Trophoblast cell (in vitro differentiated cells and primary cell): ENCODE data around the gene FGL2.
"Not testable (repeated sequence)": the region's sequence is repeated elsewhere in the genome, so short reads cannot be mapped to it uniquely, and the experiment has no call there.

Experiments used
- DNase-seq, 2 donors: peaks; one replicate each; pipeline ENCODE4 v3.0.0-alpha.2; 2016
- H2AFZ ChIP-seq: 2 replicates; pipeline ENCODE4 v1.6.1; 2013; ENCODE audit warnings: low read length, moderate library complexity, mild to moderate bottlenecking; ENCODE audit not compliant: insufficient read depth, poor library complexity
- H2AK5ac ChIP-seq: 2 replicates; pipeline ENCODE4 v1.6.1; 2013; ENCODE audit warnings: mild to moderate bottlenecking, low read length
- H2BK120ac ChIP-seq: 2 replicates; pipeline ENCODE4 v1.6.1; 2013; ENCODE audit warnings: low read length, mild to moderate bottlenecking, moderate library complexity; ENCODE audit not compliant: insufficient read depth, poor library complexity
- H2BK12ac ChIP-seq: 2 replicates; pipeline ENCODE4 v1.6.1; 2013; ENCODE audit warnings: mild to moderate bottlenecking, low read length, moderate library complexity
- H2BK5ac ChIP-seq: 2 replicates; pipeline ENCODE4 v1.6.1; 2013; ENCODE audit warnings: low read length, low read depth, moderate library complexity, mild to moderate bottlenecking; ENCODE audit not compliant: poor library complexity
- H3K14ac ChIP-seq: 2 replicates; pipeline ENCODE4 v1.6.1; 2013; ENCODE audit warnings: mild to moderate bottlenecking, low read length
- H3K18ac ChIP-seq: 2 replicates; pipeline ENCODE4 v1.6.1; 2013; ENCODE audit warnings: mild to moderate bottlenecking, low read length
- H3K23ac ChIP-seq: 2 replicates; pipeline ENCODE4 v1.6.1; 2013; ENCODE audit warnings: low read length
- H3K27ac ChIP-seq: 2 replicates; pipeline ENCODE4 v1.5.1; 2013; ENCODE audit warnings: low read depth, mild to moderate bottlenecking, inconsistent platforms, low read length, moderate library complexity
- H3K27me3 ChIP-seq: 2 replicates; pipeline ENCODE4 v1.6.1; 2013; ENCODE audit warnings: inconsistent platforms, mild to moderate bottlenecking, low read length, moderate library complexity; ENCODE audit not compliant: insufficient read depth
- H3K36me3 ChIP-seq, 2 experiments: 1 replicate in 1 of 2; 2 replicates in 1 of 2; pipeline ENCODE4 v1.6.1; 2013; ENCODE audit warnings: low read length in 2 of 2, mild to moderate bottlenecking in 2 of 2, moderate library complexity in 1 of 2; ENCODE audit not compliant: insufficient read depth in 2 of 2, control insufficient read depth in 1 of 2
- H3K4ac ChIP-seq: 2 replicates; pipeline ENCODE4 v1.6.1; 2013; ENCODE audit warnings: low read depth, mild to moderate bottlenecking, low read length, moderate library complexity
- H3K4me1 ChIP-seq, 2 experiments: 1 replicate in 1 of 2; 2 replicates in 1 of 2; pipeline ENCODE4 v1.6.1; 2013; ENCODE audit warnings: low read length in 2 of 2, mild to moderate bottlenecking in 2 of 2, moderate library complexity in 1 of 2; ENCODE audit not compliant: insufficient read depth in 2 of 2, control insufficient read depth in 1 of 2
- H3K4me2 ChIP-seq: 2 replicates; pipeline ENCODE4 v1.6.1; 2013; ENCODE audit warnings: inconsistent platforms, mild to moderate bottlenecking, low read length, moderate library complexity
- H3K4me3 ChIP-seq: 2 replicates; pipeline ENCODE4 v1.5.1; 2013; ENCODE audit warnings: mild to moderate bottlenecking, low read depth, low read length, inconsistent platforms
- H3K79me1 ChIP-seq: one replicate; pipeline ENCODE4 v1.6.1; 2013; ENCODE audit warnings: low read length
- H3K79me2 ChIP-seq: 2 replicates; pipeline ENCODE4 v1.6.1; 2013; ENCODE audit warnings: low read length, mild to moderate bottlenecking; ENCODE audit not compliant: control insufficient read depth, insufficient read depth, poor library complexity
- H3K9ac ChIP-seq: 2 replicates; pipeline ENCODE4 v1.6.1; 2013; ENCODE audit warnings: mild to moderate bottlenecking, low read length
- H3K9me3 ChIP-seq: 2 replicates; pipeline ENCODE4 v1.6.1; 2013; ENCODE audit warnings: low read depth, mild to moderate bottlenecking, control low read depth, inconsistent platforms, low read length; ENCODE audit not compliant: insufficient read depth
- H4K12ac ChIP-seq: 2 replicates; pipeline ENCODE4 v1.6.1; 2013; ENCODE audit warnings: low read depth, mild to moderate bottlenecking, low read length, moderate library complexity
- H4K8ac ChIP-seq: 2 replicates; pipeline ENCODE4 v1.6.1; 2013; ENCODE audit warnings: low read depth, mild to moderate bottlenecking, low read length, moderate library complexity
- H4K91ac ChIP-seq: one replicate; pipeline ENCODE4 v1.6.1; 2013; ENCODE audit warnings: low read depth, mild to moderate bottlenecking, low read length, moderate library complexity
- WGBS: extraction: QIAGEN DNeasy Blood & Tissue Kit; methylation state at CpG from one replicate; pipeline ENCODE4 v1.1.7; 2013; ENCODE audit warnings: missing lambda C conversion rate; ENCODE audit not compliant: insufficient read length, insufficient coverage; ENCODE audit errors: extremely low coverage; 5-methylcytosine and 5-hydroxymethylcytosine counted together

Gene FGL2

GRCh38 chr7:77178024-77178423 is 21.6 kb downstream of the FGL2 start:
- not testable (repeated sequence) for H3K4me1 ChIP-seq, H3K14ac ChIP-seq, H2BK120ac ChIP-seq, H3K23ac ChIP-seq, H3K18ac ChIP-seq, H4K12ac ChIP-seq, H3K27ac ChIP-seq, H2BK12ac ChIP-seq, H3K27me3 ChIP-seq, H4K91ac ChIP-seq, H2AK5ac ChIP-seq, H3K9me3 ChIP-seq, H2AFZ ChIP-seq, H3K79me1 ChIP-seq, H3K9ac ChIP-seq, H3K79me2 ChIP-seq, H4K8ac ChIP-seq, H3K36me3 ChIP-seq, H3K4ac ChIP-seq, DNase-seq, H3K4me2 ChIP-seq, H2BK5ac ChIP-seq, H3K4me3 ChIP-seq

GRCh38 chr7:77177321-77177904 is 22.2 kb downstream of the FGL2 start:
- not testable (repeated sequence) for H4K12ac ChIP-seq, H3K4me1 ChIP-seq, H3K4me3 ChIP-seq, H3K4ac ChIP-seq, H3K79me1 ChIP-seq, H3K27me3 ChIP-seq, DNase-seq, H3K4me2 ChIP-seq, H2BK5ac ChIP-seq, H2BK120ac ChIP-seq, H2AFZ ChIP-seq, H2AK5ac ChIP-seq, H4K8ac ChIP-seq, H3K27ac ChIP-seq, H3K36me3 ChIP-seq, H3K14ac ChIP-seq, H3K9ac ChIP-seq, H3K9me3 ChIP-seq, H3K79me2 ChIP-seq, H4K91ac ChIP-seq, H2BK12ac ChIP-seq, H3K23ac ChIP-seq, H3K18ac ChIP-seq
- WGBS, result no CpG with 5 or more reads among the region's 9 CpGs

- not testable (repeated sequence) for H3K36me3 ChIP-seq, H3K4me3 ChIP-seq, H2BK12ac ChIP-seq, H4K12ac ChIP-seq, H3K79me2 ChIP-seq, H3K9me3 ChIP-seq, H2BK120ac ChIP-seq, H3K27ac ChIP-seq, H3K9ac ChIP-seq, H3K4me2 ChIP-seq, DNase-seq, H3K4ac ChIP-seq, H2AK5ac ChIP-seq, H3K23ac ChIP-seq, H4K91ac ChIP-seq, H3K18ac ChIP-seq, H3K14ac ChIP-seq, H2AFZ ChIP-seq, H3K4me1 ChIP-seq, H4K8ac ChIP-seq, H3K79me1 ChIP-seq, H2BK5ac ChIP-seq, H3K27me3 ChIP-seq
- no CpG with 5 or more reads among the region's 3 CpGs for WGBS
Measured at GRCh38 chr7:77175274-77175800, 24.3 kb downstream of the FGL2 start.

- not testable (repeated sequence) for H3K9me3 ChIP-seq, H2AK5ac ChIP-seq, H3K18ac ChIP-seq, H2BK120ac ChIP-seq, H4K91ac ChIP-seq, H4K12ac ChIP-seq, H3K4me3 ChIP-seq, DNase-seq, H2BK12ac ChIP-seq, H3K23ac ChIP-seq, H4K8ac ChIP-seq, H3K27ac ChIP-seq, H3K14ac ChIP-seq, H3K36me3 ChIP-seq, H3K4me2 ChIP-seq, H2BK5ac ChIP-seq, H3K27me3 ChIP-seq, H3K79me2 ChIP-seq, H3K9ac ChIP-seq, H3K79me1 ChIP-seq, H3K4ac ChIP-seq, H2AFZ ChIP-seq, H3K4me1 ChIP-seq
- WGBS, result no CpG with 5 or more reads among the region's 4 CpGs
Measured at GRCh38 chr7:77174418-77174817, 25.2 kb downstream of the FGL2 start.
